Measurements from ENCODE around the gene LZTS2.

DNA sequence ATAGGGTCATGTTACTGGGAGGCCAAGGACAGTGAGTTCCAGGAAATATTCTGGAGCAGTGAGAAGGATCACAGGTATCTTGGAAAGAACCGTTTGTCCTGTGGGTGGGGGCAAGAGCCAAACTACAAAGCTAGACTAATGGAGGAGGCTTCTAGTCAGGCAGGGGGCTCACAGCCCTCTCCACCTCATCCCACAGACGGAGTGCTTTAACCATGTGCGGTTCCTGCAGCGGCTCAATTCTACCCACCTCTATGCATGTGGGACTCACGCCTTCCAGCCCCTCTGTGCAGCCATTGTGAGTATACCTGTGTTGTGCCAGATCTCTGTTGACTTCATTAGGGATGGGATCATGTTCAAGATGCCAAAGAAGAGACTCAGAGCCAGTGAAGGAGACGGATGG is 22.2 kb upstream of the LZTS2 start:
- TF ChIP-seq, protein P1, sequence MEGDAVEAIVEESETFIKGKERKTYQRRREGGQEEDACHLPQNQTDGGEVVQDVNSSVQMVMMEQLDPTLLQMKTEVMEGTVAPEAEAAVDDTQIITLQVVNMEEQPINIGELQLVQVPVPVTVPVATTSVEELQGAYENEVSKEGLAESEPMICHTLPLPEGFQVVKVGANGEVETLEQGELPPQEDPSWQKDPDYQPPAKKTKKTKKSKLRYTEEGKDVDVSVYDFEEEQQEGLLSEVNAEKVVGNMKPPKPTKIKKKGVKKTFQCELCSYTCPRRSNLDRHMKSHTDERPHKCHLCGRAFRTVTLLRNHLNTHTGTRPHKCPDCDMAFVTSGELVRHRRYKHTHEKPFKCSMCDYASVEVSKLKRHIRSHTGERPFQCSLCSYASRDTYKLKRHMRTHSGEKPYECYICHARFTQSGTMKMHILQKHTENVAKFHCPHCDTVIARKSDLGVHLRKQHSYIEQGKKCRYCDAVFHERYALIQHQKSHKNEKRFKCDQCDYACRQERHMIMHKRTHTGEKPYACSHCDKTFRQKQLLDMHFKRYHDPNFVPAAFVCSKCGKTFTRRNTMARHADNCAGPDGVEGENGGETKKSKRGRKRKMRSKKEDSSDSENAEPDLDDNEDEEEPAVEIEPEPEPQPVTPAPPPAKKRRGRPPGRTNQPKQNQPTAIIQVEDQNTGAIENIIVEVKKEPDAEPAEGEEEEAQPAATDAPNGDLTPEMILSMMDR (IDR thresholded peaks at IDR 0.05) = no peak
- TF ChIP-seq POLR2A (IDR thresholded peaks at IDR 0.05) = no peak

Measured in uterus (tissue), 2 donors.